CD4-positive, alpha-beta T cell treated with Interleukin-2 at 100 ng/mL for 4 hours (primary cell): ENCODE measurements around the gene SLC25A34.

Experiments used
- DNase-seq: peaks from one replicate; pipeline ENCODE4 v3.0.0-alpha.2; 2020; ENCODE audit warnings: low spot score

The SLC25A34 gene

DNA sequence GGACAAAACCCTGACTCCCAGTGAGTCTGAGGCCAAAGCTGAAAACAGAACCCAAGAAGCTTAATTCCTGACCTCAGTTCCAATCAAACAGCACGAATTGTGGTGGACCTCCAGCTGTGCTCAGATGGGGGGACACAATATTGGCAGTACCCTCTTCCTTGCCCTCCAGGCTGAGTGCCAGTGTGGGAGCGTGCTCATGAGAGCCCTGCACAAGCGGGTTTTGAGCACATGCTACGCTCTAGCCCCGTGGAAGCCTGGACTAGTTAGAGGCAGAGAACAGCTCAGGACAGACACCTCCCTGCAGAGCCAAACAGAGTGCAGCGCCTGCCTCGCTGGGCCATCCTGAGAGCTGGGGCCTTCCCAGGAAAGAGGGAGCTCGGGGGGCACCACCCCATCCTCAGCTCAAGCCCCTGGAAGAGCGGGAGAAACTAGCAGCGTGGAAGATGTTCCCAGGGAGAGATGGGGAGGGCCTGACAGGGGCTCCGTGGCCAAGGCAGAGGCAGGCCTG, 2.8 kb upstream of the SLC25A34 start:
- DNase-seq = no peak

- DNase-seq = no peak
Measured at GRCh38 chr1:15733726-15734226, 2.3 kb upstream of the SLC25A34 start.

- no peak for DNase-seq
Measured at GRCh38 chr1:15734296-15734695, 1.8 kb upstream of the SLC25A34 start.

GRCh38 chr1:15734901-15735300, 1.2 kb upstream of the SLC25A34 start:
- DNase-seq = no peak

- DNase-seq = no peak
Measured at GRCh38 chr1:15735304-15736037, 587 bp upstream of the SLC25A34 start.

- no peak for DNase-seq
Measured at GRCh38 chr1:15736892-15737261, 819 bp downstream of the SLC25A34 start.

- DNase-seq = no peak
Measured at GRCh38 chr1:15737324-15738319, 1.6 kb downstream of the SLC25A34 start.

DNA sequence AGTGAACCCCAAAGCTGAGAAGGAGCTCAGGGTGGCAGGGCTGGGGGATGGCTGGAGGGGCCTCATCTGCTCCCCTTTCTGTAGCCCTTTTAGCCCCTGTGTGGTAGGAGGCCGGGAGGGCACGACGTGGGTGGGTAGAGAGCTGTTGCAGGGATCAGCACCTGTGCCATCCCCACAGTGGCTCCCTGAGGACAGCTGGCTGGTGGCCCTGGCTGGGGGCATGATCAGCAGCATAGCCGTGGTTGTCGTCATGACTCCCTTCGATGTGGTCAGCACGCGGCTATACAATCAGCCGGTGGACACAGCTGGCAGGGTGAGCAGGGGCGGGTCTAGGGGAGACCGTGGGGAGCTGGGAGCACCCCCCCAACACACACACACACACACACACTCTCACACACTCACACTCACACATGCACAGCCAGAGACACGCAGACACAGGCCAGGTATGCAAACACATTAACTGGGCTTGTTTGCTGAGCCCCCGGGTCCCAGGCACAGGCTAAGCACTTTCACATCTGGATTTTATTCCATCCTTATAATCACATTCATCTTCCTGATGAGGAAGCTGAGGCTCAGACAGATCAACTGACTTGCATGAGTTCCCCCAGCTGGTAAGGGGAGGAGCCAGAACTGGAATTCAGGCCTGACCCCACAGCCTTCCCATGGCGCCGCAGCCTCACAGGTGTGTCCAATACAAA, 2.5 kb downstream of the SLC25A34 start:
- DNase-seq = no peak

DNA sequence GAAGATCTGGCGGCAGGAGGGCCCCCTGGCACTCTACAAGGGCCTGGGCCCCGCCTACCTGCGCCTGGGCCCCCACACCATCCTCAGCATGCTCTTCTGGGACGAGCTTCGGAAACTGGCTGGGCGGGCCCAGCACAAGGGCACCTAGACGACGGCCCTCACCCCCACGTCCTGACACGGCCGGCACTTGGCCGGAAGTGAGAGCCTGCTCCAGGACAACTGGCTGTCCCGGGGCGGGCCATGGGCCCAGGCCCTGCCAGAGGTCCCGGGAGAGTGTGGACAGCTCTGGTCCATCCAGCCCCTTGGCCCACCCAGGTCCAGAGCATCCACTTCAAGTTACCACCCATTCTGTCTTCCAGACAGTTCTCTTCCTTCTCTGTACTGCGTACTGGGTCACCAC, 3.2 kb downstream of the SLC25A34 start:
- DNase-seq = no peak

DNA sequence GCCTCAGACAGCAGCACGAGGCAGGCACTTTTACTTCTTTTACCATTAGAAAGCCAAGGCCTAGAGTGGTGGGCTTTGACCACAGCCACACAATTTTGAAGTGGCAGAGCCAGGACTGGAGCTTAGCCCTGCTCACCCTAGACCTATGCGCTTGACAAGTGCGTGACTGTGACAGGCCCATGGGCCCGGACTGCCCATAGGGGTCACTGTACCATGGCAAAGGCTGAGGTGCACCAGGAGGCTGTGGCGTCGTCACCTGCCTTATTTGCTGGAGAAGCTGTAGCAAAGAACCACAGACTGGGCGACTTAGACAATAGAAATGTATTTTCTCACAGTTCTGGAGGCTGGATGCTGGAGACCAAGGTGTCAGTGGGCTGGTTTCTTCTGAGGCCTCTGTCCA, 3.7 kb downstream of the SLC25A34 start:
- no peak for DNase-seq

DNA sequence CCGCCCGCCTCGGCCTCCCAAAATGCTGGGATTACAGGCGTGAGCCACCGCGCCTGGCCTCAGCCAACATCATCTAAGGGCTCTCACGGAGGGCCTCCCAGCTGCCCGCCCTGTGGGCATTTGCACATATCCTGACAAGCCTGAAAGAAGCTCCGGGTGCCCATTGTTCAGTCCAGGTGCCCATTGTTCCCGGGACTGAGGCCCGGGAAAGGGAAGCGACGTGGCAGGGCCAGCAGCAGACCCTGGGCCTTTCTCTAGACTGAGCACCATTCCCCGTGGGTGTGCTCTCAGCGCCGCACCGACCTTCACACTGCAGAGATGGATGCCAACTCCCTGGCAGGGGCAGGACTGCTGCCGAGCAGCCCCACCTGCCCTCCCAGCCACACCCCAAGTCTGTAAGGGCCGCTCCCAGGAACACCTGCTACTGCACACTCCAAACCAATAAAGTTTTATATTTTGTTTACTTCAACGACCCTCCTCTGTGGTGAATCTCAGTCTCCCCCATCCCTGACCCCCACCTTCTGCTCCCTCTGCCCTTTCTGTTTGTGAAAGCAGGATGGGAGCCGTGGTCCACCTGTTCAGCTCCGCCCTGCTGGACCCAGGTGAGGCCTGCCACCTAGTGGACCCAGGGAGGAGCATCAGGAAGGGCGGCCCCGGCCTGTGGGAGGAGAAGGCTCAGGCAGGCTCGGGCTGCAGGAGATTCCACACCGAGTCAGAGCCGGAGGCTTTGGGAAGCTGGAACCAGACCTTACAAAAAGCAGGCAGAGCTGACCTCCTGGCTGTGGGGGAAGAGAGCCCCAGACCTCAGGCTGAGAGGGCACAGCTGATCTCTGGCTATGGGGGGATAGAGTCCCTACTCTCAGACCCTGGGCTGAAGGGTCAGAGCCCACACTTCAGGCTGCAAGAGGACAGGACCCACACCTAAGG, 5.1 kb downstream of the SLC25A34 start:
- peak; percentile 67 for DNase-seq

GRCh38 chr1:15742339-15742801, 6.3 kb downstream of the SLC25A34 start, which contains the start of gene TMEM82:
TMEM82 (plus strand) TSS chr1:15742499; CDS start chr1:15742560, 61 bp downstream.
- no peak for DNase-seq

DNA sequence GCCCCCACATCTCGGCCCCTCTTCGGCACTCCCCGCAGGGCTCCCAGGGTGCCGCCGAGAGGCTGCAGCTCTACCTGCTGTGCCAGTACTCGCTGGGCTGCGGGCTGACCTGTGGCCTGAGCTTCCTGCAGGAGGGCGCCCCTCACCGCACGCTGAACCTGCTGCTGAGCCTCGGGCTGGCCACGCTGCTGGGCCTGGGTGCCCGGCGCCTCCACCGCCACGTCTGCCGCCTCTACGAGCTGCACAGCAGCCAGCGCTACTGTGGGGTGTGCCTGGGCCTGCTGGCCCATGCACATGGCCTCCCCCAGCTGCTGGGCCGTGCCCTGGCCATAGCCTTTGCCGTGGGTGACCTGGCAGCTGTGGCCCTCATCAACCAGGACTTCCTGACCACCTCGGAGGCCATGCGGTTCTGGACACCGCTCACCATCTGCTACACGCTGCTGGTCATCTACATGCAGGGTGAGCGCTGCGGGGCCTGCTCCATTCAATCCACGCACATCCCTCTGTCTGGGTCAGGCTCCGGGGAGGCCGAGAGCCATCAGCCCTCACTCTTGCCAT, 8.1 kb downstream of the SLC25A34 start:
- DNase-seq = no peak

DNA sequence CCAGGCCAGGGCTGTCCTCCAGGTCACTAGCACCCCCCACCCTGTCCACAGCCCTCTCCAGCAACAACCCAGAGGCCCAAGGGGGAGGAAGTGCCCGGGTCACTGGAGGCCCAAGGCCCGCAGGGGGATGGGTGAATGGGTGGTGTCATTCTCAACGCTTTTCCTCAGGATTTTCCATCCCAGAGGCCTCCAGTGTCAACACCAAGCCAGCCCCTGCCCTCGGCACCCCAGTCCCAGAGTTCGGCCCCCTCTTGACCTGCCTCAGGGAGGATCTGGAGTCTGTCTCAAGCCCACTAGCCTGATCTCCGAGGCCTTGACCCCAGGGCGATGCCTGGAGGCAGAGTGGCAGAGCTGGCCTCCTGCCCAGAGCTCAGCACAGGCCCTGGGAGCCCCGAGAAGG, 11.3 kb downstream of the SLC25A34 start:
- no peak for DNase-seq

DNA sequence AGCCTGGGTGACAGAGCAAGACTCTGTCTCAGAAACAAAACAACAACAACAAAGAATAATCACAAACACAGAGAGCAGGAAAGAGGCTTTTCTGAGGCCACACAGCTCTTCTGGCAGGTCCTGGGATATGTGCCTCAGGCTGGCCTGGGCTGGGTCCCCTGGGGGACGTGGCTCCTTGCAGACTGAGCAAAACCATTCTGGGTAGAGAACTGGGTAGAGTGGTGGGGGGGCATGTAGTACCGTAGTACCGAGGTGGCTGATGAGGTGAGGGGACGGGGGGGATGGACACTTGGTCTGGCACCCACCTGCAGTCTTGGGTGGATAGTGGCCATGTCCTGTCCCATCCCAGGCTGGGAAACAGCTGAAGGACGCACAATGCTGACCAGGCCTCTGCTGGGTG, 12.2 kb downstream of the SLC25A34 start:
- DNase-seq = no peak

DNA sequence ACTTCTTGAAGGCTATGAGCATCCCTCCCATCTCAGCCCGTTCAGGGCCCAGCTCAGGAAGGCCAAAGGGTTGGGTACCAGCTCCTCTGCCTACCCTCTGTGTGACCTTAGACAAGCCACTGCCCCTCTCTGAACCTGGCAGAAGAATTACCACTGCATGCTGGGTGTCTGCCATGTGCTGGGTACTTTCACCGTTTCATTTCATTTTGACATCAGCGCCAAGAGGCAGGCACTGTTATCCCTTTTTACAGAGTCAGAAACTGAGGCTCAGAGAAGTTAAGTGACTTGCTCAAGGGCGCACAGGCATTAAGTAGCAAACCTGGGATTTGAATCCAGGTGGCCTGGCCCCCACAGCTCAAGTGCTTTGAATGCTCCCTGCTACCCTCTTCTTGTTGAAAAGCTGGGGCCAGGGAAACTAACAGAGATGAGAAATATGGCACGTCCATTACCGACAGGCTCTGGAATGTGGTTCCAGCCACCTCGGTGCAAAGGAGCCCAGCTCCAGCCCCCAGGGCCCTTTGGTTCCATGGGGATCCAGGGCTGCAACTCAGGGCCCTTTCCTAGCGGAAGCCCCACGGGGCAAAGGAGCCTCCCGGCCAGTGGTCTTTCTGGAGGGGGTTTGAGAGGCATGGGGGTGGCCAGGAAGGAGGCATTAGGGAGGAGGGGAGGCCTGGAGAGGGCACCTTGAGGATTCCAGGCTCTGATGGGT, 12.8 kb downstream of the SLC25A34 start:
- no peak for DNase-seq

DNA sequence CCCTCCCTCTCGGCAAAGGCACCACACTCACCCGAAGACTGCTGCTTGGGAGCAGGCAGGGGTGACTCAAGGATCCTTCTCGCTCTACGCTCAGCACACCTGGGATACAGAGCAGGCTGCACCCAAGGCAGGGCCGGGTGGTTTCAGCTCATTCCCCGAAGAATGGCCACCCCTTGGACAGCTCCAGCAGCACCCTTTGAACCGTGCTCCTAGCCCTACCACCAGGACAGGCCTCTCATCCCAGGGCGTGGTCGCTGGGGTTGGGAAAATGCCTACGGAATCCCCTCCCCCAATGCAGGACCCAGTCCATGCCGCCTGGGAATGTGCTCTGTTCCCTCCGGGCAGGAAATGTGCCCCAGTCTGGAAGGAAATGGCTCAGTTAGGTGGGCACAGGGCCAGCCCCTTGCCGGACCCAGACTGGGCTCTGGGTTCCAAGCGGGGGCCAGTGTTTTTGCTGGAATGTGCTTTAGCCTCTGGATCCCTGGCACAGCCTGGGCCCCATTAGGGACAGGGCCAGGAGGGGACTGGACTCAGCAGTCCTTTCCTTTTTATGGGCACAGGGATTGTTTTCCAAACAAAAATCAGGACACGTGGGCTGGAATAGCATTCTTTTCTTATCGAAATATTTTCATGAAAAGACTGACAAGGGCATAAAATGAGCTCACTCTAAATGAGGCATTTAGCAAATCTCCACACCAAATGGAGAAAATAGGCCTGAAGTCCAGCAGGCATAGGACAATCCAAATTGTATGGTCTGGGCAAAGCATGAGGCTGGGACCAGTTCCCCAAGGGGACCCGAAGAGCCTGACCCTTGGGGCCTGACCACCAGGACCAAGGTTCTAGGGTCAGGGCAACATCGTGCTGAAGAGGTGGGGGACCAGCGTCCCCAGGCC, 13.6 kb downstream of the SLC25A34 start:
- no peak for DNase-seq

GRCh38 chr1:15750924-15751323, 14.9 kb downstream of the SLC25A34 start:
- no peak for DNase-seq

- no peak for DNase-seq
Measured at GRCh38 chr1:15751717-15752116, 15.7 kb downstream of the SLC25A34 start.
